Spleen (tissue), 7 donors: ENCODE measurements around the gene CEP250.

Experiments used
- POLR2A ChIP-seq, 3 donors: fragments of 450-650 bp; IDR thresholded peaks; one replicate each; pipeline ENCODE4 v1.5.1; 2017; ENCODE audit warnings: antibody characterized with exemption in 3 of 3, mild to moderate bottlenecking in 1 of 3
- POLR2AphosphoS5 ChIP-seq, 3 donors: sonication (generic); formaldehyde crosslinking; IDR thresholded peaks; one replicate each; pipeline ENCODE4 v1.5.1; 2017; ENCODE audit warnings: antibody characterized with exemption in 3 of 3
- TF ChIP-seq, protein P1 (sequence below), 11 experiments: fragments of 200-600 bp in 7 of 11; fragments of 450-650 bp in 4 of 11; sonication (generic) in 4 of 11; IDR thresholded peaks in 8 of 11; conservative IDR thresholded peaks in 3 of 11; 1 replicate in 7 of 11; 2 replicates in 4 of 11; pipeline versions ENCODE4 v1.4.0 to v1.8.0; 2016 to 2021; ENCODE audit warnings: antibody characterized with exemption in 11 of 11, inconsistent platforms in 4 of 11, mild to moderate bottlenecking in 1 of 11
- donor health status: DM: no; HTN: no; CAD: no; lungs with moderate emphysema.
- donor health status: DM: no; HTN: no; CAD: no.
- donor health status: DM: no; HTN: no; CAD: no.

DNA sequence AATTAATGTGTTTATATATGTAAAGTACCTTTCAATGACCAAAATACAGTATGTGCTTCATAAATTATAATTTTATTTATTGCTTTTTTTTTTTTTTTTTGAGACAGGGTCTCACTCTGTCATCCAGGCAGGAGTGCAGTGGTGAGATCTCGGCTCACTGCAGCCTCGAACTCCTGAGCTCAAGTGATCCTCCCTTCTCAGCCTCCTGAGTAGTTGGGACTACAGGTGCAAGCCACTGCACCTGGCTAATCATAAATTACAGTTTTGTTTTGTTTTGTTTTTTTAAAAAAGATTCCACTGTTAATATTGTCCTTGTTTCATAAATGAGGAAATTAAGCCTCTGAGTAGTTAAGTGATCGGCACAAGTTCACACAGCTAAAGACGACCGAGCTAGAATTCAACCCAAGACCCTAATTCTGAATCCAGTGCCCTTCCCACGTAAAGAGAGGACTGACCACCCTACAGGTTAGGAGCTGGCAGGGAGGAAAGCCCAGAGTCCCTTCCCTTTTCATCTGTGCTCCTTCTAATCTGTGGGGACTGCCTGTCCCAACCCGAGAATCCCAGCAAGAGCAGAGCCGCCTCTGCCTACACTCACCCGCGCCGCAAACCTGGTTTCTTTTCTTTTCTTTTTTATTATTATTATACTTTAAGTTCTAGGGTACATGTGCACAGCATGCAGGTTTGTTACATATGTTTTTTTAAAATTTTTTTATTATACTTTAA is 8.9 kb upstream of the CEP250 start:
- TF ChIP-seq, protein P1, sequence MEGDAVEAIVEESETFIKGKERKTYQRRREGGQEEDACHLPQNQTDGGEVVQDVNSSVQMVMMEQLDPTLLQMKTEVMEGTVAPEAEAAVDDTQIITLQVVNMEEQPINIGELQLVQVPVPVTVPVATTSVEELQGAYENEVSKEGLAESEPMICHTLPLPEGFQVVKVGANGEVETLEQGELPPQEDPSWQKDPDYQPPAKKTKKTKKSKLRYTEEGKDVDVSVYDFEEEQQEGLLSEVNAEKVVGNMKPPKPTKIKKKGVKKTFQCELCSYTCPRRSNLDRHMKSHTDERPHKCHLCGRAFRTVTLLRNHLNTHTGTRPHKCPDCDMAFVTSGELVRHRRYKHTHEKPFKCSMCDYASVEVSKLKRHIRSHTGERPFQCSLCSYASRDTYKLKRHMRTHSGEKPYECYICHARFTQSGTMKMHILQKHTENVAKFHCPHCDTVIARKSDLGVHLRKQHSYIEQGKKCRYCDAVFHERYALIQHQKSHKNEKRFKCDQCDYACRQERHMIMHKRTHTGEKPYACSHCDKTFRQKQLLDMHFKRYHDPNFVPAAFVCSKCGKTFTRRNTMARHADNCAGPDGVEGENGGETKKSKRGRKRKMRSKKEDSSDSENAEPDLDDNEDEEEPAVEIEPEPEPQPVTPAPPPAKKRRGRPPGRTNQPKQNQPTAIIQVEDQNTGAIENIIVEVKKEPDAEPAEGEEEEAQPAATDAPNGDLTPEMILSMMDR (IDR thresholded peaks at IDR 0.05 in 8 of 11, conservative IDR thresholded peaks at IDR 0.05 in 3 of 11) = no peak
- no peak for TF ChIP-seq POLR2AphosphoS5 (IDR thresholded peaks at IDR 0.05)
- no peak for TF ChIP-seq POLR2A (IDR thresholded peaks at IDR 0.05)
